ENCODE data around the gene SLC6A19. TPM values are rescaled to one million over a fixed set of nuclear protein-coding genes. Genes with fewer than 3 reads are reported as not detected.

The SLC6A19 gene
- total RNA-seq = not detected

- 51 to 62% methylated on average over 26 to 31 of the region's 51 CpGs for WGBS, 2 donors
- no peak for DNase-seq (ENCODE audit: low spot score in 2 of 2)
- TF ChIP-seq CTCF (IDR thresholded peaks at IDR 0.05) = no peak
- no peak for TF ChIP-seq POLR2A (IDR thresholded peaks at IDR 0.05)
- H3K4me3 ChIP-seq (ENCODE audit: low read depth, poor library complexity, severe bottlenecking) = no peak within 1 kb of the TSS
- intact Hi-C loops (cut with DNase I; ENCODE audit: low total_unique reads) = no loop called here
Observed at GRCh38 chr5:1201327-1202025, at the start of gene SLC6A19. Gene SLC6A19, plus strand, starts transcription at chr5:1201595. Its CDS starts 56 bp downstream, at chr5:1201651.

- no peak for DNase-seq (ENCODE audit: low spot score in 2 of 2)
- TF ChIP-seq CTCF (IDR thresholded peaks at IDR 0.05) = no peak
- TF ChIP-seq POLR2A (IDR thresholded peaks at IDR 0.05) = no peak
- H3K4me3 ChIP-seq (ENCODE audit: low read depth, poor library complexity, severe bottlenecking) = no peak overlapping the region
- 37 to 42% methylated on average over 9 to 10 of the region's 10 CpGs for WGBS, 2 donors
- intact Hi-C loops (cut with DNase I; ENCODE audit: low total_unique reads) = no loop called here
Observed at GRCh38 chr5:1152156-1152555, 49.2 kb upstream of the SLC6A19 start.

DNA sequence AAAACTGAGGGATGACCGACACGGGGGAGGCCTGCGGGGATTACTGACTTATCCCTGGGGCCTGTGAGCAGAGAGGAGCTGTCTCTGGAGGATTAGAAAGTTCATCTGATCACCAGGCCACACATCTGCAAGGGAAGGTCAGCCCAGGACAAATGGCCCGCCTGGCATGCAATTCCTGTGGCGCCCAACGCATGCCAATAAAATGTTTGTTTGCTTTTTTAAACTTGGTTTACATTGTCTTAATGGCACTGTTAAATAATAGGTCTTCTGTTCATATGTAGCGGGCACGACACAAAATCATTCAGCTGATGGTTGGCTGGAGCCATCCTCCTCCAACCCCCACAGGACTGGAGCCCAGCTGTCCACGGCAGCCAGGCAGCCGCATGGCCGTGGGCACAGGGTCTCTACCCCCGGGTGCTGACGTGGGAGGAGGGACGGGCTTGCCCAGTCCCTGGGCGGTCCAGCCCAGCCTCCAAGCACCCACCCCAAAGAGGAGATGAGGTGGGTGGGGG, 48.6 kb upstream of the SLC6A19 start:
- TF ChIP-seq CTCF (IDR thresholded peaks at IDR 0.05) (no peak), POLR2A (IDR thresholded peaks at IDR 0.05) (no peak)
- intact Hi-C loops (cut with DNase I; ENCODE audit: low total_unique reads) = no loop called here
- 63% methylated on average over 15 of the region's 15 CpGs for WGBS, 2 donors
- DNase-seq (ENCODE audit: low spot score in 2 of 2) = no peak
- H3K4me3 ChIP-seq (ENCODE audit: low read depth, poor library complexity, severe bottlenecking) = no peak overlapping the region

DNA sequence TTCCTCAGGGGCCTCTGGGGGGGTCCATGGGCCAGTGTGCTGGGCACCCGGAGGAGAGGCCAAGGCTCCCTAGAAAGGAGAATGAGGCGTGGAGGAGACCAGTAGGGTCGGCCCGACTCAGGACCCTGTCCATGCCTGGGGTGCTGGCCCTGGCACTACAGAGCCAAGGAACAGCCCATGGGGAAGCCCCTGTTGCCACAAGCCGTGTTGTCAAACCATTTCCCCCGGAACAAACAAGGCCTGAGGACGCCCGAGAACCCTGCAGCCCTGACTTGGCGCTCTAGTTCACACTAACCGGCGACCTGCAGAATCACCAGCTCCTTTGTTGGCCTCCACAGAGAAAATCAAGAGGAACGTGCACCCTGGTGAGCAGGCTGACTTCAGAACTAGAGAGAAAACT, 48.0 kb upstream of the SLC6A19 start:
- intact Hi-C loops (cut with DNase I; ENCODE audit: low total_unique reads) = no loop called here
- TF ChIP-seq POLR2A (IDR thresholded peaks at IDR 0.05) = no peak
- no peak for TF ChIP-seq CTCF (IDR thresholded peaks at IDR 0.05)
- no peak for DNase-seq (ENCODE audit: low spot score in 2 of 2)
- no peak overlapping the region for H3K4me3 ChIP-seq (ENCODE audit: low read depth, poor library complexity, severe bottlenecking)
- WGBS, 2 donors = 64 to 68% methylated on average over 12 of the region's 12 CpGs

GRCh38 chr5:1155191-1156032, 46.0 kb upstream of the SLC6A19 start:
- DNase-seq (ENCODE audit: low spot score in 2 of 2) = no peak
- 5% methylated on average over 8 to 33 of the region's 98 CpGs for WGBS, 2 donors
- TF ChIP-seq CTCF (IDR thresholded peaks at IDR 0.05) = no peak
- no peak for TF ChIP-seq POLR2A (IDR thresholded peaks at IDR 0.05)
- no peak overlapping the region for H3K4me3 ChIP-seq (ENCODE audit: low read depth, poor library complexity, severe bottlenecking)
- intact Hi-C loops (cut with DNase I; ENCODE audit: low total_unique reads) = no loop called here

Measured in lower leg skin (tissue), 4 donors.